ENCODE results near the gene C10orf105. TPM values are rescaled to one million over a fixed set of nuclear protein-coding genes. Genes with fewer than 3 reads are reported as not detected.

Gene C10orf105
- total and polyA plus RNA-seq, 2 of the 13 experiments (the other 11 are each of a cell fraction or from before 2014, with no cell fraction given): not detected

- no TSS peak for BruUV-seq (replicated peaks)
- H3K4me3 ChIP-seq (replicated peaks in 1 of 3; ENCODE audit: insufficient read depth in 1 of 3, low read depth in 2 of 3, low read length in 3 of 3): no peak overlapping the region
- ATAC-seq (no peak), DNase-seq (ENCODE audit: low spot score) (no peak), FAIRE-seq (no peak)
- no peak overlapping the region for H3K4me2 ChIP-seq (ENCODE audit: low read depth, low read length)
- CTCF ChIA-PET (ENCODE audit: low intra/inter-chr PET ratio, low total read pairs): no interaction called here
- no peak overlapping the region for H3K27ac ChIP-seq (ENCODE audit: extremely low read length, insufficient read depth, low read length)
- intact Hi-C loops (cut with micrococcal nuclease; ENCODE audit: unreplicated experiment): no loop called here
- 52% methylated on average over 7 of the region's 7 CpGs for WGBS (ENCODE audit: low lambda C conversion rate)
- POLR2A ChIA-PET: no interaction called here
- TF ChIP-seq HBP1 (CRISPR knock-in tag; IDR thresholded peaks at IDR 0.05; ENCODE audit: low read depth) (no peak), ARNTL (CRISPR knock-in tag; IDR thresholded peaks at IDR 0.05) (no peak), ZNF20 (CRISPR knock-in tag; IDR thresholded peaks at IDR 0.05) (no peak)
- TF ChIP-seq, protein P1, sequence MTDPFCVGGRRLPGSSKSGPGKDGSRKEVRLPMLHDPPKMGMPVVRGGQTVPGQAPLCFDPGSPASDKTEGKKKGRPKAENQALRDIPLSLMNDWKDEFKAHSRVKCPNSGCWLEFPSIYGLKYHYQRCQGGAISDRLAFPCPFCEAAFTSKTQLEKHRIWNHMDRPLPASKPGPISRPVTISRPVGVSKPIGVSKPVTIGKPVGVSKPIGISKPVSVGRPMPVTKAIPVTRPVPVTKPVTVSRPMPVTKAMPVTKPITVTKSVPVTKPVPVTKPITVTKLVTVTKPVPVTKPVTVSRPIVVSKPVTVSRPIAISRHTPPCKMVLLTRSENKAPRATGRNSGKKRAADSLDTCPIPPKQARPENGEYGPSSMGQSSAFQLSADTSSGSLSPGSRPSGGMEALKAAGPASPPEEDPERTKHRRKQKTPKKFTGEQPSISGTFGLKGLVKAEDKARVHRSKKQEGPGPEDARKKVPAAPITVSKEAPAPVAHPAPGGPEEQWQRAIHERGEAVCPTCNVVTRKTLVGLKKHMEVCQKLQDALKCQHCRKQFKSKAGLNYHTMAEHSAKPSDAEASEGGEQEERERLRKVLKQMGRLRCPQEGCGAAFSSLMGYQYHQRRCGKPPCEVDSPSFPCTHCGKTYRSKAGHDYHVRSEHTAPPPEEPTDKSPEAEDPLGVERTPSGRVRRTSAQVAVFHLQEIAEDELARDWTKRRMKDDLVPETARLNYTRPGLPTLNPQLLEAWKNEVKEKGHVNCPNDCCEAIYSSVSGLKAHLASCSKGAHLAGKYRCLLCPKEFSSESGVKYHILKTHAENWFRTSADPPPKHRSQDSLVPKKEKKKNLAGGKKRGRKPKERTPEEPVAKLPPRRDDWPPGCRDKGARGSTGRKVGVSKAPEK (CRISPR knock-in tag; IDR thresholded peaks at IDR 0.05; ENCODE audit: borderline replicate concordance): no peak
- no peaks in the 10 kb centered on the region for H3K4me1 ChIP-seq (ENCODE audit: insufficient read depth, low read length)
- H4K20me1 ChIP-seq (ENCODE audit: insufficient read depth, low read length): no peaks in the 10 kb centered on the region
- no peak overlapping the region for H3K9ac ChIP-seq (ENCODE audit: insufficient read depth, low read depth, low read length)
- in situ Hi-C loops (cut with HindIII; ENCODE audit: extremely low pct_ligation_motif_present, low pct_unique_long_range_greater_than_20kb): no loop called here
- peaks cover 6 to 15% of the 10 kb centered on the region in 2 experiments; a peak in 3 of 5 replicates for H3K27me3 ChIP-seq (ENCODE audit: control insufficient read depth in 1 of 2, insufficient read depth in 2 of 2, low read length in 2 of 2)
- H3K79me2 ChIP-seq (ENCODE audit: insufficient read depth, low read length): no peaks in the 10 kb centered on the region
- H2AFZ ChIP-seq (ENCODE audit: low read length): no peak overlapping the region
- H3K36me3 ChIP-seq (replicated peaks in 1 of 2; ENCODE audit: control insufficient read depth in 1 of 2, insufficient read depth in 2 of 2, low read length in 2 of 2): no peaks in the 10 kb centered on the region
- H3K9me3 ChIP-seq (ENCODE audit: low read length): no peaks in the 10 kb centered on the region
Measured at GRCh38 chr10:71683301-71683700, 36.3 kb downstream of the C10orf105 start.
